Midbrain (tissue), 1 donor: ENCODE data around the gene ZNRF2.
"Not testable (repeated sequence)": the region's sequence is repeated elsewhere in the genome, so short reads cannot be mapped to it uniquely, and the experiment has no call there.

Experiments used
- DNase-seq: peaks from one replicate; lab custom pipeline; 2025; lab: John Stamatoyannopoulos, UW

ZNRF2 gene

GRCh38 chr7:30363778-30364563 is 79.6 kb downstream of the ZNRF2 start:
- no peak for DNase-seq

GRCh38 chr7:30364773-30365172 is 80.4 kb downstream of the ZNRF2 start:
- no peak for DNase-seq

GRCh38 chr7:30365621-30366020 is 81.2 kb downstream of the ZNRF2 start:
- DNase-seq: no peak

- DNase-seq: no peak
Measured at GRCh38 chr7:30366606-30367005, 82.2 kb downstream of the ZNRF2 start.

- DNase-seq: no peak
Measured at GRCh38 chr7:30367561-30367960, 83.2 kb downstream of the ZNRF2 start.

- DNase-seq: no peak
Measured at GRCh38 chr7:30369879-30370278, 85.5 kb downstream of the ZNRF2 start.

GRCh38 chr7:30371321-30371720 is 86.9 kb downstream of the ZNRF2 start:
- no peak for DNase-seq

- no peak for DNase-seq
Measured at GRCh38 chr7:30378275-30378674, 93.9 kb downstream of the ZNRF2 start.

GRCh38 chr7:30379131-30379530 is 94.7 kb downstream of the ZNRF2 start:
- no peak for DNase-seq

GRCh38 chr7:30379741-30380140 is 95.3 kb downstream of the ZNRF2 start:
- no peak for DNase-seq

GRCh38 chr7:30380294-30380693 is 95.9 kb downstream of the ZNRF2 start:
- no peak for DNase-seq

GRCh38 chr7:30380824-30381223 is 96.4 kb downstream of the ZNRF2 start:
- not testable (repeated sequence) for DNase-seq

GRCh38 chr7:30382607-30383006 is 98.2 kb downstream of the ZNRF2 start:
- no peak for DNase-seq

GRCh38 chr7:30389791-30390190 is 105.4 kb downstream of the ZNRF2 start:
- DNase-seq: no peak

GRCh38 chr7:30390736-30391636 is 106.6 kb downstream of the ZNRF2 start:
- no peak for DNase-seq

GRCh38 chr7:30391806-30392205 is 107.4 kb downstream of the ZNRF2 start:
- no peak for DNase-seq

- no peak for DNase-seq
Measured at GRCh38 chr7:30395676-30396075, 111.3 kb downstream of the ZNRF2 start.

GRCh38 chr7:30396389-30396788 is 112.0 kb downstream of the ZNRF2 start:
- no peak for DNase-seq

GRCh38 chr7:30403477-30403876 is 119.1 kb downstream of the ZNRF2 start:
- no peak for DNase-seq

GRCh38 chr7:30405179-30405578 is 120.8 kb downstream of the ZNRF2 start:
- no peak for DNase-seq

- DNase-seq: no peak
Measured at GRCh38 chr7:30406664-30407425, 122.4 kb downstream of the ZNRF2 start.

- DNase-seq: peak; percentile 24
Measured at GRCh38 chr7:30411173-30411572, 126.8 kb downstream of the ZNRF2 start.
